Measurements from ENCODE around the gene ARSK.

Gene ARSK, protein sequence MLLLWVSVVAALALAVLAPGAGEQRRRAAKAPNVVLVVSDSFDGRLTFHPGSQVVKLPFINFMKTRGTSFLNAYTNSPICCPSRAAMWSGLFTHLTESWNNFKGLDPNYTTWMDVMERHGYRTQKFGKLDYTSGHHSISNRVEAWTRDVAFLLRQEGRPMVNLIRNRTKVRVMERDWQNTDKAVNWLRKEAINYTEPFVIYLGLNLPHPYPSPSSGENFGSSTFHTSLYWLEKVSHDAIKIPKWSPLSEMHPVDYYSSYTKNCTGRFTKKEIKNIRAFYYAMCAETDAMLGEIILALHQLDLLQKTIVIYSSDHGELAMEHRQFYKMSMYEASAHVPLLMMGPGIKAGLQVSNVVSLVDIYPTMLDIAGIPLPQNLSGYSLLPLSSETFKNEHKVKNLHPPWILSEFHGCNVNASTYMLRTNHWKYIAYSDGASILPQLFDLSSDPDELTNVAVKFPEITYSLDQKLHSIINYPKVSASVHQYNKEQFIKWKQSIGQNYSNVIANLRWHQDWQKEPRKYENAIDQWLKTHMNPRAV

DNA sequence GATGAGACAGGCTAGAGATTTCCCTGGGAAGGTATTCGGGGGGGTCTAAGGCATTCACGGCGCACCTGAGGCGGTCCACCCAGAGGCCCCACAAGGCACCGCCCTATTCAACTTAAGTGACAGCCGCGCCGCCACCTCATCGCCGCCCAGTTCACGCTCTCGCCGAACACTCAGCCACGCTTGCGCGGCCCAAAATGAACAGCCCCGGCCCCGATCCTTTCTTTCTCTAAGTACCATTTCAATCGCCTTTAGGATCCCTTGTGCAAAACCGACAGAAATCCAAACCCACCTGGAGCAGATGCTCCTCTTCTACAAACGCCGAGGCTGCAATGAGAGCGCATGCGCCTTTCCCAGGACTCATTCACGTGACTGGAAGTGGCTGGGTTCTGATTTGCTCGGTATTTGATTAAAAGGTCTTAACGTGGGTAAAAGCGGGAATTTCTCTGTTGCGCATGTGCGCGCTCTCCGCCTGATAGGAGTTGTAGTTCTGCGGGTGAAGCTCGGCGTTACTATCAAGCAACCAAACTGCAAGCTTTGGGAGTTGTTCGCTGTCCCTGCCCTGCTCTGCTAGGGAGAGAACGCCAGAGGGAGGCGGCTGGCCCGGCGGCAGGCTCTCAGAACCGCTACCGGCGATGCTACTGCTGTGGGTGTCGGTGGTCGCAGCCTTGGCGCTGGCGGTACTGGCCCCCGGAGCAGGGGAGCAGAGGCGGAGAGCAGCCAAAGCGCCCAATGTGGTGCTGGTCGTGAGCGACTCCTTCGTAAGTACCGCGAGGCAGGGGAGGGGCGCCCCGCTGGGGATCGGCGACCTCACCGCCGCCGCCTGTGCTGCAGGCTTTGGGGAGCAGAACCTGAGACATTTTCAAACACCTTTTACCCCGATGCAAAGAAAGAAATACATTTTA, at the start of gene ARSK, which contains the start of gene SKIC3:
TSS of gene ARSK (plus strand) at position 455 of the 902 bp plus-strand sequence. CDS start at position 633, 178 bp downstream.
TSS of gene SKIC3 (minus strand) at position 331 of the 902 bp plus-strand sequence. CDS start 7,827 bp downstream, outside the sequence.
- TF ChIP-seq, protein P1, sequence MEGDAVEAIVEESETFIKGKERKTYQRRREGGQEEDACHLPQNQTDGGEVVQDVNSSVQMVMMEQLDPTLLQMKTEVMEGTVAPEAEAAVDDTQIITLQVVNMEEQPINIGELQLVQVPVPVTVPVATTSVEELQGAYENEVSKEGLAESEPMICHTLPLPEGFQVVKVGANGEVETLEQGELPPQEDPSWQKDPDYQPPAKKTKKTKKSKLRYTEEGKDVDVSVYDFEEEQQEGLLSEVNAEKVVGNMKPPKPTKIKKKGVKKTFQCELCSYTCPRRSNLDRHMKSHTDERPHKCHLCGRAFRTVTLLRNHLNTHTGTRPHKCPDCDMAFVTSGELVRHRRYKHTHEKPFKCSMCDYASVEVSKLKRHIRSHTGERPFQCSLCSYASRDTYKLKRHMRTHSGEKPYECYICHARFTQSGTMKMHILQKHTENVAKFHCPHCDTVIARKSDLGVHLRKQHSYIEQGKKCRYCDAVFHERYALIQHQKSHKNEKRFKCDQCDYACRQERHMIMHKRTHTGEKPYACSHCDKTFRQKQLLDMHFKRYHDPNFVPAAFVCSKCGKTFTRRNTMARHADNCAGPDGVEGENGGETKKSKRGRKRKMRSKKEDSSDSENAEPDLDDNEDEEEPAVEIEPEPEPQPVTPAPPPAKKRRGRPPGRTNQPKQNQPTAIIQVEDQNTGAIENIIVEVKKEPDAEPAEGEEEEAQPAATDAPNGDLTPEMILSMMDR (IDR thresholded peaks at IDR 0.05; ENCODE audit: borderline replicate concordance, control extremely low read depth, extremely low read depth, insufficient read depth, missing control alignments), result peak; percentile 15
- DNase-seq (ENCODE audit: low spot score), result peak; percentile 90
- in situ Hi-C loops (cut with MboI; ENCODE audit: low sequenced_read_pairs, unreplicated experiment), result no loop called here

DNA sequence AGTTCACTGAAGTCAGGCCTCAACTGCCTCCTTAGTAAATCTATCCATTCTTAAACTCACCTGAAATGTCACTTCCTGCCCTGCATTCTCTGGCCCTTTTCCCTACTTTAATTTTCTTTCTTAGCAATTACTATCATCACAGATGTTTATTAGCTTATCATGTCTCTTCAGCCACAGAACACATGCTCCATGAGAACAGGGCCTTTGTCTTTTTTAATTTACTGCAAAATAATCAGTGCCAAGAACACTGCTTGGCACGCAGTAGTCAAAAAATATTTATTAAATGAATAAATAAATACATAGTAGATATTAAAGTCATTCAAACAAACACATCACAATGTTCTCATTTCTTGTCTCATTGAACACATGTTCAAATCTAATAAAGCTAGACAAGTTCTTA, 46.4 kb upstream of the ARSK start:
- TF ChIP-seq, protein P1 (IDR thresholded peaks at IDR 0.05; ENCODE audit: borderline replicate concordance, control extremely low read depth, extremely low read depth, insufficient read depth, missing control alignments), result no peak
- in situ Hi-C loops (cut with MboI; ENCODE audit: low sequenced_read_pairs, unreplicated experiment), result no loop called here
- DNase-seq (ENCODE audit: low spot score), result no peak

DNA sequence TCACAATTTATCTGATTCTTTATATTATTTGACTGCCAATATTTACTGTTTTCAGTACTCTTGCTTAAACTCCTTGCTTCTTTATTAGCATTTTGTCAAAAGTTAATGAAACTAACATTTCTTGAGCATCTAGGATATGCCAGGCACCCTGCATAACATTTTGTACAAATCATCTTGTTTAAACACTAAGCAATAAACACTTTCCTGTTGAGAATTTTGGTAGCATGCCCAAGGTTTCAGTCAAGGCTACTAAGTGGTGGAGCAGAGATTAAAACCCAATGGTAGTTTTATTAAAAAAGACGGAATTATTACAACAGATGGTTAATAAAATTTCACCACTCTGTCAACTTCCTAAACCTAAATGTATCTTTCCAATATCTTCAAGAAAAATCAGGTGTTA, 43.3 kb upstream of the ARSK start:
- TF ChIP-seq, protein P1 (IDR thresholded peaks at IDR 0.05; ENCODE audit: borderline replicate concordance, control extremely low read depth, extremely low read depth, insufficient read depth, missing control alignments), result no peak
- in situ Hi-C loops (cut with MboI; ENCODE audit: low sequenced_read_pairs, unreplicated experiment), result no loop called here
- DNase-seq (ENCODE audit: low spot score), result no peak

DNA sequence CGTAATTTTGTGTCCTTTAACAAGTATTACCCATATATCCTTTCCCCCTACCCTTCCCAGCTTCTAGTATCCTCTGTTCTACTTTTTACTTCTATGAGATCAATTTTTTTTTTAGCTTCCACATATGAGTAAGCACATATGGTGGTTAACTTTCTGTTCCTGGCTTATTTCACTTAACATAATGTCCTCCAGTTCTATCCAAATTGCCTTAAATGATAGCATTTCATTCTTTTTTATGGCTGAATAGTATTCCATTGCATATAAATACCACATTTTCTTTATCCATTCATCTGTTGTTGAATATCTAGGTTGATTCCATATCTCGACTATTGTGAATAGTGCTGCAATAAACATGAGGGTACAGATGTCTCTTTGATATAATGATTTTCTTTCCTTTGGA, 36.5 kb upstream of the ARSK start:
- in situ Hi-C loops (cut with MboI; ENCODE audit: low sequenced_read_pairs, unreplicated experiment), result no loop called here
- TF ChIP-seq, protein P1 (IDR thresholded peaks at IDR 0.05; ENCODE audit: borderline replicate concordance, control extremely low read depth, extremely low read depth, insufficient read depth, missing control alignments), result no peak
- no peak for DNase-seq (ENCODE audit: low spot score)

DNA sequence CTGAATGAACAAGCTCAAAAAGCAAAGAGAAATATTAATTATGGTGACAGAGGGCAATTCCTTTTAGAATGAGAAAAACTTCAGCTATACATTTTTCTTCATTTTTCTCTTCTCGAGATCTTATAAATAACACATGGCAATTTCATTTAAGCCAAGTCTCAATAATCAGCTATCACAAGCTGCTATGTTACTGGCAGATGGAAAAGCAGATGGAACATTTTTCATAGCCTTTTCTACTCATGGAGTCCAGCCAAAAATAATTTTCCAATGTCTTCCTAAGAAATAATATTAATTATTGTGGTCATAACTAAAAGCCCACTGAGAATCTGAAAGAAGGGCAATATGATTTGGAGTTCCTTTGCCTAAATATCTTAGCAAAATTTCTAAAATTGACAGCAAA, 35.8 kb upstream of the ARSK start:
- TF ChIP-seq, protein P1 (IDR thresholded peaks at IDR 0.05; ENCODE audit: borderline replicate concordance, control extremely low read depth, extremely low read depth, insufficient read depth, missing control alignments), result no peak
- in situ Hi-C loops (cut with MboI; ENCODE audit: low sequenced_read_pairs, unreplicated experiment), result no loop called here
- no peak for DNase-seq (ENCODE audit: low spot score)

DNA sequence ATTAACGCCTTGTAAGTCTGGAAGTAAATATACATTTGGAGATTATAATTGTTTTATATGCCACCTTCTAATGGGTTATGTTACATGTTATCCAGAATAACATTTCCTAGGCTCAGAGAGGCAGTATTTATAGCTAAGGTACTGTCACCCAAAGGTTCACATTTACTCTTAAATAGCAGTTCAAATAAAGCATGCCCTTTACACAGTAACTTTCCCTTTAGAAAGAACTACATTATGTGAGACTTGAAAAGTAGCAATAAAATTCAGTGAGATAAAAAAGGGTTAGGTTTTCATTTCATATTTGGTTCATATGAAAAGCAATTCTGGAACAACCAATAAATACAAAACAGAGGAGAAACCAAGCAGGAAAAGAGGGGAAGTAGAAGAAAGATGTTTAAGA, 35.2 kb upstream of the ARSK start:
- no peak for DNase-seq (ENCODE audit: low spot score)
- TF ChIP-seq, protein P1 (IDR thresholded peaks at IDR 0.05; ENCODE audit: borderline replicate concordance, control extremely low read depth, extremely low read depth, insufficient read depth, missing control alignments), result no peak
- in situ Hi-C loops (cut with MboI; ENCODE audit: low sequenced_read_pairs, unreplicated experiment), result no loop called here
